CD8-positive, alpha-beta memory T cell (primary cell): Measurements from ENCODE around the gene LNX1. TPM values are rescaled to one million over a fixed set of nuclear protein-coding genes. Genes with fewer than 3 reads are reported as not detected.

Experiments used
- CTCF ChIA-PET: fragments of 350-600 bp; sonication (Branson Sonifier 250); formaldehyde crosslinking; loops from one replicate; lab custom pipeline; 2021; ENCODE audit warnings: antibody characterized with exemption; lab: Charles Lee
- POLR2A ChIA-PET: fragments of 350-600 bp; sonication (Branson Sonifier 250); formaldehyde crosslinking; loops from one replicate; lab custom pipeline; 2021; ENCODE audit warnings: antibody characterized with exemption; lab: Charles Lee
- DNase-seq, 5 donors: peaks; one replicate each; pipeline versions ENCODE4 v3.0.0 to v3.0.0-alpha.2; 2020 to 2022; ENCODE audit warnings: mixed read lengths in 1 of 5
- H3K27ac ChIP-seq: one replicate; pipeline ENCODE4 v1.7.0; 2013; ENCODE audit warnings: low read depth, mild to moderate bottlenecking, low read length, moderate library complexity
- H3K27me3 ChIP-seq: 2 replicates; pipeline ENCODE4 v1.7.0; 2013; ENCODE audit warnings: low read length, mild to moderate bottlenecking; ENCODE audit not compliant: insufficient read depth, poor library complexity, severe bottlenecking
- H3K36me3 ChIP-seq: 2 replicates; pipeline ENCODE4 v1.7.0; 2013; ENCODE audit warnings: mild to moderate bottlenecking, low read length, moderate library complexity; ENCODE audit not compliant: insufficient read depth
- H3K4me1 ChIP-seq: 2 replicates; pipeline ENCODE4 v1.7.0; 2013; ENCODE audit warnings: mild to moderate bottlenecking, low read length, moderate library complexity; ENCODE audit not compliant: insufficient read depth
- H3K4me3 ChIP-seq: 2 replicates; pipeline ENCODE4 v1.7.0; 2013; ENCODE audit warnings: mild to moderate bottlenecking, low read length
- H3K9me3 ChIP-seq: 2 replicates; pipeline ENCODE4 v1.7.0; 2013; ENCODE audit warnings: mild to moderate bottlenecking, low read length
- H3K27ac Mint-ChIP-seq, 8 donors: one replicate each; pipeline ENCODE4 v1.8.0; 2020 to 2021; ENCODE audit warnings: mixed read lengths in 8 of 8, mild to moderate bottlenecking in 6 of 8, inconsistent platforms in 3 of 8, moderate library complexity in 3 of 8
- H3K27me3 Mint-ChIP-seq, 2 donors: one replicate each; pipeline ENCODE4 v1.8.0; 2020 to 2021; ENCODE audit warnings: mixed read lengths in 2 of 2, mild to moderate bottlenecking in 1 of 2, moderate library complexity in 1 of 2
- H3K36me3 Mint-ChIP-seq, 3 donors: one replicate each; pipeline ENCODE4 v1.8.0; 2020 to 2021; ENCODE audit warnings: mixed read lengths in 3 of 3, inconsistent platforms in 1 of 3, mild to moderate bottlenecking in 1 of 3
- H3K4me1 Mint-ChIP-seq, 3 donors: one replicate each; pipeline ENCODE4 v1.8.0; 2020 to 2021; ENCODE audit warnings: mixed read lengths in 3 of 3, inconsistent platforms in 1 of 3, mild to moderate bottlenecking in 1 of 3
- H3K4me3 Mint-ChIP-seq, 7 donors: one replicate each; pipeline ENCODE4 v1.8.0; 2020 to 2021; ENCODE audit warnings: mixed read lengths in 7 of 7, mild to moderate bottlenecking in 6 of 7, moderate library complexity in 4 of 7, inconsistent platforms in 2 of 7
- H3K9me3 Mint-ChIP-seq, 5 donors: one replicate each; pipeline ENCODE4 v1.8.0; 2020 to 2022; ENCODE audit warnings: mixed read lengths in 5 of 5, mild to moderate bottlenecking in 3 of 5, moderate library complexity in 2 of 5, inconsistent platforms in 1 of 5
- polyA plus RNA-seq: library from polyadenylated mRNA; unstranded; fragments of 300-500 nt; fragmentation: Illumina TruSeq; gene quantifications from one replicate; pipeline ENCODE4 v1.2.3, GENCODE V29; 2021
- total RNA-seq, 2 experiments: library from RNA; stranded (reverse); gene quantifications; one replicate each; pipeline ENCODE4 v1.2.3, GENCODE V29; 2021

LNX1 gene
- total and polyA plus RNA-seq, 3 experiments from 2014 or later, result 0.30 TPM; not detected in 2

GRCh38 chr4:53576676-53577372 lies 14.5 kb downstream of the LNX1 start:
- H3K27me3 ChIP-seq, result no peaks in the 10 kb centered on the region
- Mint-ChIP-seq H3K27me3 (peaks cover 2 to 4% of the 10 kb centered on the region in 2 donors), H3K9me3 (no peaks in the 10 kb centered on the region), H3K4me1 (no peaks in the 10 kb centered on the region), H3K27ac (no peak overlapping the region), H3K4me3 (no peak overlapping the region), H3K36me3 (no peaks in the 10 kb centered on the region)
- no peak overlapping the region for H3K4me3 ChIP-seq
- no peaks in the 10 kb centered on the region for H3K9me3 ChIP-seq
- CTCF ChIA-PET, result no interaction called here
- no peak overlapping the region for H3K27ac ChIP-seq
- no peaks in the 10 kb centered on the region for H3K36me3 ChIP-seq
- no peak for DNase-seq
- no peaks in the 10 kb centered on the region for H3K4me1 ChIP-seq
- POLR2A ChIA-PET, result no interaction called here

- POLR2A ChIA-PET, result no interaction called here
- Histone ChIP-seq H3K27ac (no peak overlapping the region), H3K4me1 (no peaks in the 10 kb centered on the region), H3K4me3 (no peak overlapping the region), H3K27me3 (no peaks in the 10 kb centered on the region), H3K9me3 (no peaks in the 10 kb centered on the region), H3K36me3 (no peaks in the 10 kb centered on the region)
- no peak for DNase-seq
- Mint-ChIP-seq H3K4me3 (no peak overlapping the region), H3K27me3 (peaks cover 2 to 4% of the 10 kb centered on the region in 2 donors), H3K4me1 (no peaks in the 10 kb centered on the region), H3K9me3 (peaks cover 0 to 1% (median 0%) of the 10 kb centered on the region in 5 donors), H3K36me3 (no peaks in the 10 kb centered on the region), H3K27ac (no peak overlapping the region)
- CTCF ChIA-PET, result no interaction called here
These were observed 15.1 kb downstream of the LNX1 start for GRCh38 chr4:53576071-53576617.

GRCh38 chr4:53575552-53575951 lies 15.7 kb downstream of the LNX1 start:
- H3K9me3 Mint-ChIP-seq, result peaks cover 0 to 2% (median 0%) of the 10 kb centered on the region in 5 donors
- Histone ChIP-seq H3K4me1 (no peaks in the 10 kb centered on the region), H3K27ac (no peak overlapping the region), H3K36me3 (no peaks in the 10 kb centered on the region), H3K9me3 (no peaks in the 10 kb centered on the region), H3K27me3 (no peaks in the 10 kb centered on the region), H3K4me3 (no peak overlapping the region)
- H3K4me1 Mint-ChIP-seq, result no peaks in the 10 kb centered on the region
- ChIA-PET CTCF (no interaction called here), POLR2A (no interaction called here)
- H3K27me3 Mint-ChIP-seq, result peaks cover 2 to 4% of the 10 kb centered on the region in 2 donors
- DNase-seq, result no peak
- H3K36me3 Mint-ChIP-seq, result no peaks in the 10 kb centered on the region
- H3K27ac Mint-ChIP-seq, result no peak overlapping the region
- H3K4me3 Mint-ChIP-seq, result no peak overlapping the region

GRCh38 chr4:53574528-53574927 lies 16.8 kb downstream of the LNX1 start:
- H3K4me1 ChIP-seq, result no peaks in the 10 kb centered on the region
- H3K27me3 ChIP-seq, result no peaks in the 10 kb centered on the region
- DNase-seq, result no peak
- Mint-ChIP-seq H3K36me3 (no peaks in the 10 kb centered on the region), H3K27ac (no peak overlapping the region), H3K4me3 (no peak overlapping the region), H3K4me1 (no peaks in the 10 kb centered on the region), H3K27me3 (peaks cover 0 to 4% of the 10 kb centered on the region in 2 donors), H3K9me3 (peaks cover 0 to 2% (median 0%) of the 10 kb centered on the region in 5 donors)
- ChIA-PET POLR2A (no interaction called here), CTCF (no interaction called here)
- no peaks in the 10 kb centered on the region for H3K36me3 ChIP-seq
- no peaks in the 10 kb centered on the region for H3K9me3 ChIP-seq
- no peak overlapping the region for H3K4me3 ChIP-seq
- H3K27ac ChIP-seq, result no peak overlapping the region

DNA sequence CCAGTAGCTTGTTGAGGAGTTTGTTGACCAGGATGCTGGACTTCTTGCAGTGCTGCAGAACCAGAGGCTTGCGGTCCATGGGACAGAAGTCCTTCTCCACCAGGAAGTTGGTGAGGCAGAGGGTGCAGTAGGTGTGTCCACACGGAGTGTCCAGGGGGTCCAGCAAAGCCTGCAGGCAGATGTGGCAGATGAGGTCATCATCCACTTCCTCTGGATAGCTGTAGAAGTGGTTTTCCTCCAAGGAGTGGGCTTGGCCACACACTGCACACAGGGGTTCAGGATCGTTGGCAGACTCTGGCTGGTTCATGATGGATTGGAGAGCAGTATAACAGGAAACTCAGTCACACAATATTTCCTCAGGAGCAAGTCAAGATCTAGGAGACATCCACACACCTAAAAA lies 17.6 kb downstream of the LNX1 start:
- H3K9me3 Mint-ChIP-seq, result peaks cover 0 to 2% (median 0%) of the 10 kb centered on the region in 5 donors
- H3K36me3 ChIP-seq, result no peaks in the 10 kb centered on the region
- ChIA-PET POLR2A (no interaction called here), CTCF (no interaction called here)
- H3K4me1 ChIP-seq, result no peaks in the 10 kb centered on the region
- no peak for DNase-seq
- H3K4me1 Mint-ChIP-seq, result no peaks in the 10 kb centered on the region
- no peaks in the 10 kb centered on the region for H3K9me3 ChIP-seq
- no peak overlapping the region for H3K27ac ChIP-seq
- H3K27ac Mint-ChIP-seq, result no peak overlapping the region
- H3K4me3 Mint-ChIP-seq, result no peak overlapping the region
- no peak overlapping the region for H3K4me3 ChIP-seq
- H3K27me3 Mint-ChIP-seq, result no peaks in the 10 kb centered on the region
- no peaks in the 10 kb centered on the region for H3K36me3 Mint-ChIP-seq
- H3K27me3 ChIP-seq, result no peaks in the 10 kb centered on the region

GRCh38 chr4:53572600-53572994 lies 18.7 kb downstream of the LNX1 start:
- Histone ChIP-seq H3K4me3 (no peak overlapping the region), H3K27ac (no peak overlapping the region), H3K4me1 (no peaks in the 10 kb centered on the region), H3K9me3 (no peaks in the 10 kb centered on the region), H3K36me3 (no peaks in the 10 kb centered on the region), H3K27me3 (no peaks in the 10 kb centered on the region)
- Mint-ChIP-seq H3K27ac (no peak overlapping the region), H3K36me3 (no peaks in the 10 kb centered on the region), H3K4me3 (no peak overlapping the region), H3K27me3 (no peaks in the 10 kb centered on the region), H3K9me3 (peaks cover 0 to 2% (median 0%) of the 10 kb centered on the region in 5 donors), H3K4me1 (no peaks in the 10 kb centered on the region)
- ChIA-PET POLR2A (no interaction called here), CTCF (no interaction called here)
- no peak for DNase-seq

GRCh38 chr4:53571936-53572599 lies 19.2 kb downstream of the LNX1 start:
- H3K36me3 ChIP-seq, result no peaks in the 10 kb centered on the region
- no peaks in the 10 kb centered on the region for H3K4me1 ChIP-seq
- no peak for DNase-seq
- Mint-ChIP-seq H3K4me3 (no peak overlapping the region), H3K27me3 (no peaks in the 10 kb centered on the region), H3K36me3 (no peaks in the 10 kb centered on the region), H3K27ac (no peak overlapping the region), H3K4me1 (no peaks in the 10 kb centered on the region), H3K9me3 (peaks cover 0 to 3% (median 0%) of the 10 kb centered on the region in 5 donors)
- H3K27me3 ChIP-seq, result no peaks in the 10 kb centered on the region
- CTCF ChIA-PET, result interaction anchor here (0.6 kb wide), 1 partner anchor 40 kb away, joined by 4 read pairs; no protein-coding TSS in a partner anchor
- no peaks in the 10 kb centered on the region for H3K9me3 ChIP-seq
- POLR2A ChIA-PET, result no interaction called here
- H3K27ac ChIP-seq, result no peak overlapping the region
- H3K4me3 ChIP-seq, result no peak overlapping the region

DNA sequence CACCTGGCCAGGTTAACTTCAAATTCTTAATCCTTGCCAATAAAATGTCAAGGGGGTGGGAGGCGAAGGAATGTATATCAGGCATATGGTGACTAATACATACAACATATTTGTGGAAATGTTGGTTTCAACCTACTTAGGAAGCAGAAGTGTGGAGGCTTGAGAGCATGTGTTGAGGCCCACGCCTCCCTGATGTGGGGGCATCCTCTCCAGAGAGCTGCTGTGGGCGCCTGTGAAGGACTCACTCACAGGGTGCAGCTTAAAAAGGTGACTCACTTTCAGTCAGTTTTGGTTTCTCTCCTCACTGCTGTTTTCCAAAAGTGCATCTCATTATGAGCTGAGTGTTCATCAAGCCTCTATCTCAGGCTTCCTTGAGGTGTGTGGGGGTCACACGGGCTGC lies 27.5 kb downstream of the LNX1 start:
- Mint-ChIP-seq H3K27me3 (peaks cover 6 to 7% of the 10 kb centered on the region in 2 donors), H3K4me3 (no peak overlapping the region), H3K27ac (no peak overlapping the region), H3K9me3 (peaks cover 0 to 3% (median 0%) of the 10 kb centered on the region in 5 donors), H3K36me3 (no peaks in the 10 kb centered on the region), H3K4me1 (no peaks in the 10 kb centered on the region)
- H3K36me3 ChIP-seq, result no peaks in the 10 kb centered on the region
- no peak overlapping the region for H3K4me3 ChIP-seq
- CTCF ChIA-PET, result no interaction called here
- no peaks in the 10 kb centered on the region for H3K27me3 ChIP-seq
- POLR2A ChIA-PET, result no interaction called here
- H3K9me3 ChIP-seq, result no peaks in the 10 kb centered on the region
- no peaks in the 10 kb centered on the region for H3K4me1 ChIP-seq
- H3K27ac ChIP-seq, result no peak overlapping the region
- DNase-seq, result no peak
